HG02623 (cell line): ENCODE results near the gene C1orf226.
"Not testable (repeated sequence)": the region's sequence is repeated elsewhere in the genome, so short reads cannot be mapped to it uniquely, and the experiment has no call there.

Source experiments
- ATAC-seq: cut with Tn5 transposase; IDR thresholded peaks from one replicate; pipeline ENCODE4 v1.9.1; 2021; ENCODE audit warnings: moderate library complexity; ENCODE audit not compliant: unreplicated experiment

The C1orf226 gene

DNA sequence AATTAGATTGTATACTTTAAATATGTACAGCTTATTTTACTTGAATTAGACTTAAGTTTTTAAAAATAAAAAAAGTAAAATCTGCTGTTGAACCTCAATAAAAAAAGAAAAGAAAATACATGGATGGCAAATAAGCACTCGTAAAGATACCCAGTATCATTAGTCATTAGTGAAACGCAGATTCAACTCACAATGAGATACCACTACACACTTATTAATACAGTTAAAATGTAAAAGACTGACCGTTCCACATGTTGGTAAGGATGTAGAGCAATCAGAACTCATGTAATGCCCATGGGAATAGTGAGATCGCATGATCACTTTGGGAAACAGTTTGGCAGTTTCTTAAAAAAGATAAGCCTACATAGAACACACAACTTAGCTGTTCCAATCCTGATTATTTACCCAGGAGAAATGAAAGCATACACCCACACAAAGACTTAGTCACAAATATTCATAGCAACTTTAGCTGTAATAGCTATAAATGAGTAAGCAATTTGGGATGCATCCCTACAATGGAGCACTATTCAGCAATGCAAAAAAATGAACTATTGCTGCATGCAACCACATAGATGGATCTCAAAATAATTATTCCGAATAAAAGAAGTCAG is 23.1 kb downstream of the C1orf226 start:
- ATAC-seq = no peak

- no peak for ATAC-seq
Measured at GRCh38 chr1:162405800-162406199, 24.3 kb downstream of the C1orf226 start.

DNA sequence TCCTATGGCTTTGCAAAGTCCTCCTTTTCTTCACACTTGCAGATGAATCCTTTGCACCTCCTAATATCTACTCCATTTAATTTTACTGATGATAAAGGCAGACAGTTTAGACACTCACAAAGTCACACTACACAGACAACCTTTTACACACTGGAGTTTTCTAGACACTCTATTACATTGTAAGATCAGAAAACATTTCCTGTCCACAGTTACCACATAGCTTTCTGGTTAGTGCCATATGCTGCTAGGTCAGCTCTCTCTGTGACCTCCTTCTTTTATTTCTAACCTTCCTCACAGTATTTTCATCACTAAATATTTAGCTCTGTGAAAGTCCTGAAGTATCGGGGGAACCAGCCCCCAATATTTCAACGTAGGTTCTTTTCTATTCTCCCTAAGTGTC is 25.3 kb downstream of the C1orf226 start:
- ATAC-seq = no peak

- no peak for ATAC-seq
Measured at GRCh38 chr1:162407539-162407938, 26.0 kb downstream of the C1orf226 start.

DNA sequence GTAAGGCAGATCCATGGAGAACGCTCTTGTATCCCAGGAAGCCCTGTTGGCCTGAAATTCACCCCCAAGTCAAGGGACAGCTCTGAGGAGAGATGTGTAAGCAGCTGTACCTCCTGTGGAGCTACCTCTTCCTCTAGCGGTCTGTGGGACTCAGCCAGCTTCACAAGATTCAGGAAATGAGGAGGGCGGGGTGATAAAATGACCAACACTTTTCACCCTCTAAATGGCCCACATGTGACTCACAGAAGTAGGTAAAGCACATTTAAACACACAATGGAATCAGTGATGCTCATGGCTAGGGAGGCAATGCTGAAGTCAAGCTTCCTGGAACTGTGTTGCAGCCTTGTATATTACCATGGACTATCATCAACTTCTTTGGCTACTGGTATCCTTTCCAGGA is 30.5 kb downstream of the C1orf226 start, which contains the start of gene SH2D1B:
TSS of gene SH2D1B (minus strand) at position 135 of the 400 bp plus-strand sequence. CDS start at position 15, 120 bp downstream.
- ATAC-seq = no peak

GRCh38 chr1:162416215-162416614 is 34.7 kb downstream of the C1orf226 start:
- ATAC-seq = no peak

- no peak for ATAC-seq
Measured at GRCh38 chr1:162416909-162417308, 35.4 kb downstream of the C1orf226 start.

- no peak for ATAC-seq
Measured at GRCh38 chr1:162417650-162418049, 36.1 kb downstream of the C1orf226 start.

- not testable (repeated sequence) for ATAC-seq
Measured at GRCh38 chr1:162418584-162418983, 37.1 kb downstream of the C1orf226 start.

- not testable (repeated sequence) for ATAC-seq
Measured at GRCh38 chr1:162419450-162419931, 38.0 kb downstream of the C1orf226 start.

GRCh38 chr1:162420120-162420519 is 38.6 kb downstream of the C1orf226 start:
- ATAC-seq = no peak

GRCh38 chr1:162421258-162422164 is 40.0 kb downstream of the C1orf226 start:
- no peak for ATAC-seq

GRCh38 chr1:162422662-162423375 is 41.3 kb downstream of the C1orf226 start:
- ATAC-seq = no peak

DNA sequence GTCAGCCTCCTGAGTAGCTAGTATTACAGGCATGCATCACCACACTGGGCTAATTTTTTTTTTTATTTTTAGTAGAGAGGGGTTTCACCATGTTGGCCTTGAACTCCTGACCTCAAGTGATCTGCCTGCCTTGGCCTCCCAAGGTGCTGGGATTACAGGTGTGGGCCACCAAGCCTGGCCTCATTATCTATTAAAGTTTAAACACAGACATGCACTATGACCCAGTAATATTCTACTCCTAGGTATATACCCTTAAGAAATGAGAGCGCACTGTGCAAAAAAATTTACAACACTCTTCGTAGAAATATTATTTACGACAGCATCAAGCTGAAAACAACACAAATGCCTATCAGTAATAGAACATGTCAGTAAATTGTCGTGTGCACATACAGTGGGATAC is 49.1 kb downstream of the C1orf226 start:
- no peak for ATAC-seq

- not testable (repeated sequence) for ATAC-seq
Measured at GRCh38 chr1:162432977-162433713, 51.6 kb downstream of the C1orf226 start.
